Osteocyte (in vitro differentiated cells): ENCODE data around the gene UBL7. TPM values are rescaled to one million over a fixed set of nuclear protein-coding genes. Genes with fewer than 3 reads are reported as not detected.
A peak's percentile ranks its signal among the peaks of the same experiment; 100 is the strongest.

Experiments
- DNase-seq: peaks from one replicate; pipeline ENCODE4 v3.0.0; 2021; ENCODE audit warnings: mixed read lengths; ENCODE audit not compliant: unreplicated experiment; ENCODE audit errors: extremely low spot score
- H3K27ac Mint-ChIP-seq: one replicate; pipeline ENCODE4 v1.8.0; 2021; ENCODE audit warnings: mild to moderate bottlenecking, mixed read lengths; ENCODE audit not compliant: unreplicated experiment
- H3K27me3 Mint-ChIP-seq: one replicate; pipeline ENCODE4 v1.8.0; 2021; ENCODE audit warnings: mixed read lengths; ENCODE audit not compliant: unreplicated experiment
- H3K36me3 Mint-ChIP-seq: one replicate; pipeline ENCODE4 v1.8.0; 2021; ENCODE audit warnings: mixed read lengths; ENCODE audit not compliant: unreplicated experiment
- H3K4me1 Mint-ChIP-seq: one replicate; pipeline ENCODE4 v1.8.0; 2021; ENCODE audit warnings: mixed read lengths; ENCODE audit not compliant: unreplicated experiment
- H3K4me3 Mint-ChIP-seq: one replicate; pipeline ENCODE4 v1.8.0; 2021; ENCODE audit warnings: mild to moderate bottlenecking, moderate library complexity, mixed read lengths; ENCODE audit not compliant: unreplicated experiment
- H3K9me3 Mint-ChIP-seq: one replicate; pipeline ENCODE4 v1.8.0; 2021; ENCODE audit warnings: mixed read lengths; ENCODE audit not compliant: unreplicated experiment
- long read RNA-seq: library from polyadenylated mRNA; unstranded; transcript quantifications from one replicate; pipeline ENCODE4 v2.0.0, GENCODE V29; 2021
- total RNA-seq: library from RNA; stranded (reverse); gene quantifications from 2 replicates; pipeline ENCODE4 v1.2.1, GENCODE V29; 2021
- TF ChIP-seq, protein P1 (sequence below): fragments of 200-600 bp; sonication (generic); IDR thresholded peaks from 2 replicates; pipeline ENCODE4 v1.5.0; 2021; ENCODE audit warnings: antibody characterized with exemption, mild to moderate bottlenecking, moderate library complexity

The UBL7 gene, protein sequence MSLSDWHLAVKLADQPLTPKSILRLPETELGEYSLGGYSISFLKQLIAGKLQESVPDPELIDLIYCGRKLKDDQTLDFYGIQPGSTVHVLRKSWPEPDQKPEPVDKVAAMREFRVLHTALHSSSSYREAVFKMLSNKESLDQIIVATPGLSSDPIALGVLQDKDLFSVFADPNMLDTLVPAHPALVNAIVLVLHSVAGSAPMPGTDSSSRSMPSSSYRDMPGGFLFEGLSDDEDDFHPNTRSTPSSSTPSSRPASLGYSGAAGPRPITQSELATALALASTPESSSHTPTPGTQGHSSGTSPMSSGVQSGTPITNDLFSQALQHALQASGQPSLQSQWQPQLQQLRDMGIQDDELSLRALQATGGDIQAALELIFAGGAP
- total RNA-seq = 49.6 and 59.5 TPM in 2 replicates
- long read RNA-seq, transcript UBL7-201 (11 exons, 1,360 nt) = minor isoform, 46 of 137 reads
- long read RNA-seq, transcript UBL7-202 (11 exons, 1,427 nt) = major isoform, 48 of 137 reads
- long read RNA-seq, transcript UBL7-209 (11 exons, 1,720 nt) = minor isoform, 5 of 137 reads
- long read RNA-seq, partial matches to known transcripts = 9 of 137 reads
- long read RNA-seq, other reads (novel, unspliced or antisense) = 28 of 137 reads

DNA sequence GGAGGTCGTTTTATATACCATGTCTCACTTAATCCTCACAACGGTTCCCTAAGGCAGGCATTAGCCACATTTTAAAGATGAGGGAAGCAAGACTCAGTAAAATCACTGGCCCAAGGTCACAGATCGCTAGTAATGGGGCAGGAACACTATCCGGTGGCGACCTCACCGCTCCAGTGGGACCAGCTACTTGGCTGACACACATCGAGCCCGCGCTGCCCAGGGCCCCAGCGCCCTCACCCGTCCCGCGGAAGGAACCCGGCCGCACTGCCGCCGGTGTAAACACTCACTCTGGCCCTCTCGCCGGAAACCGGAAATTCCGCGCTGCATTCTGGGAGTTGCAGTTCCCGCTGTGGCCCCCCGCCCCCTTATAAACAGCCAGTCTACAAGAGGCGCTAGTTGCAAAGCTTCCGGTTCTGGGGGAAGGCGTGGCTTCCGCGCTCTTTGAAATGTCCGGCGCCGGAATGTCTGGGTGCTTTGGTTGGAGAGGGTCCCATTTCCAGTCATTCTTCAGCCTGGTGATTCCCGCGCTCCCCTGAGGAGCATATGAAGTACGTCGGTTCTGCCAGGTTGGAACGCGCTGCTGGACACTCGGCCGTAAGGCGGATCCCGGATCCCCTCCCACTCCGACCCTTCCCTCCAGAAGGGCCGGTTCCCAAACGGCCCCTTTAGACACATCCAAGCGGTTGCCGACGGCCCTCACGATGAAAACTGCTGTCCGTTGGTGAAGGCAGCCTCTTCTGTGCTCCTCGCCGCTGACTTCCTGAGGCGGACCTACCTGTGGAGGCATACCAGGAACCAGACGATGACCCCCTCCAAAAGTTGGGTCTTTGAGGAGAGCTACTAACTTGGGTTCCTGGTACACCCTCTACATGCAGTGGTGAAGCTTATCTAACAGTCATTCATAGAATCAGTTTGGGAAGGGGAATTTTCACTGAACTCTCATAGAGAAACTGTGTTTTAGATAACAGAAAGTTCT is at the start of gene UBL7:
Gene UBL7, minus strand, starts transcription at position 290 of the 976 bp plus-strand sequence. CDS start 2,293 bp downstream, outside the sequence.
- Mint-ChIP-seq H3K4me1 (peaks cover 19% of the 10 kb centered on the region), H3K27me3 (no peaks in the 10 kb centered on the region), H3K36me3 (peaks cover 15% of the 10 kb centered on the region), H3K27ac (peak within 1 kb of the TSS; percentile 84), H3K9me3 (peaks cover 6% of the 10 kb centered on the region), H3K4me3 (peak within 1 kb of the TSS; percentile 92)
- TF ChIP-seq, protein P1, sequence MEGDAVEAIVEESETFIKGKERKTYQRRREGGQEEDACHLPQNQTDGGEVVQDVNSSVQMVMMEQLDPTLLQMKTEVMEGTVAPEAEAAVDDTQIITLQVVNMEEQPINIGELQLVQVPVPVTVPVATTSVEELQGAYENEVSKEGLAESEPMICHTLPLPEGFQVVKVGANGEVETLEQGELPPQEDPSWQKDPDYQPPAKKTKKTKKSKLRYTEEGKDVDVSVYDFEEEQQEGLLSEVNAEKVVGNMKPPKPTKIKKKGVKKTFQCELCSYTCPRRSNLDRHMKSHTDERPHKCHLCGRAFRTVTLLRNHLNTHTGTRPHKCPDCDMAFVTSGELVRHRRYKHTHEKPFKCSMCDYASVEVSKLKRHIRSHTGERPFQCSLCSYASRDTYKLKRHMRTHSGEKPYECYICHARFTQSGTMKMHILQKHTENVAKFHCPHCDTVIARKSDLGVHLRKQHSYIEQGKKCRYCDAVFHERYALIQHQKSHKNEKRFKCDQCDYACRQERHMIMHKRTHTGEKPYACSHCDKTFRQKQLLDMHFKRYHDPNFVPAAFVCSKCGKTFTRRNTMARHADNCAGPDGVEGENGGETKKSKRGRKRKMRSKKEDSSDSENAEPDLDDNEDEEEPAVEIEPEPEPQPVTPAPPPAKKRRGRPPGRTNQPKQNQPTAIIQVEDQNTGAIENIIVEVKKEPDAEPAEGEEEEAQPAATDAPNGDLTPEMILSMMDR = peak; percentile 32
- peak; percentile 98 for DNase-seq

DNA sequence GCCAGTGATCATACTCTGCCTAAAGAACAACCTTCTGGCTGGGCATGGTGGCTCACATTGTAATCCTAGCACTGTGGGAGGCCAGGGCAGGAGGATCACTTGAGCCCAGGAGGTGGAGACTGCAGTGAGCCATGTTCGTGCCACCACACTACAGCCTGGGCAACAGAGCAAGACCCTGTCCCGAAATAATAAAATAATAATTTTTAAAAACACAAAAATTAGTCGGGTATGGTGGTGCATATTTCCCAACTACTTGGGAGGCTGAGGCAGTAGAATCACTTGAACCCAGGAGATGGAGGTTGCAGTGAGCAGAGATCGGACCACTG is 45.5 kb upstream of the UBL7 start:
- Mint-ChIP-seq H3K27me3 (no peaks in the 10 kb centered on the region), H3K36me3 (no peaks in the 10 kb centered on the region)

DNA sequence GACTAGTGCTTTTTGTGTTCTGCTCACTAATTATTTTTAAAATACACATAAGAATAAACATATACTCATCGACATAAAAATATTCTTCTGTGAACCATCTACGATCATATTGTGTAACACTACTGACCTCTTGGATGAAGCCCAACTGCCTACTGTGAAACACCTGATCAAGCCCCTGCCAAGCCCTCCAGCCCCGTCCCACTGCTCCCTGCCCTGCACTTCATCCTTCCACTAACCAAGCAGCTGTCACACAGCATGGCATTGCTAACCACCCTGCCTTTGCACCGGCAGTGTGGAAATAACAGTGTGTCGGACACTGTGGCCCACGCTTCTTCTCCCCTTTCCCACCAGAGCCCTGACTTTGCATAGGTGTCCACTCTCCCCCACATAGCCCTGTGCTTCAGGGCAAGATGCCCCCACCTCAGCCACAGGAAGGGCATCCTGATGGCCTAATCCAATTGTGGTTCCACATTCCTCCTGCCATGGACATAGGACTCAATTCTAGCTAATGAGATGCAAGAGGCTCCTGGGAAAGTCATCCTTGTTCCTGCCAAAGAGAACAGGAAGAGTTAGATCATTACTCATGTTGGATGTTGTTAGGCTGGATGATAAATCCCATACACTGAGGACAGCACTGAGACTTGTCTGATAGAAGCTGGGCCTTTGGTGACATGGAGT is 45.0 kb upstream of the UBL7 start:
- TF ChIP-seq, protein P1 = no peak
- H3K4me3 Mint-ChIP-seq = no peak overlapping the region
- H3K9me3 Mint-ChIP-seq = no peaks in the 10 kb centered on the region
- H3K4me1 Mint-ChIP-seq = no peaks in the 10 kb centered on the region
- no peaks in the 10 kb centered on the region for H3K36me3 Mint-ChIP-seq
- no peak overlapping the region for H3K27ac Mint-ChIP-seq
- no peaks in the 10 kb centered on the region for H3K27me3 Mint-ChIP-seq
- DNase-seq = no peak

More for the DNA sequence above, 45.5 kb upstream of the UBL7 start:
- Mint-ChIP-seq H3K4me1 (no peaks in the 10 kb centered on the region), H3K27ac (no peak overlapping the region), H3K9me3 (no peaks in the 10 kb centered on the region), H3K4me3 (no peak overlapping the region)
- TF ChIP-seq, protein P1 = no peak
- no peak for DNase-seq

DNA sequence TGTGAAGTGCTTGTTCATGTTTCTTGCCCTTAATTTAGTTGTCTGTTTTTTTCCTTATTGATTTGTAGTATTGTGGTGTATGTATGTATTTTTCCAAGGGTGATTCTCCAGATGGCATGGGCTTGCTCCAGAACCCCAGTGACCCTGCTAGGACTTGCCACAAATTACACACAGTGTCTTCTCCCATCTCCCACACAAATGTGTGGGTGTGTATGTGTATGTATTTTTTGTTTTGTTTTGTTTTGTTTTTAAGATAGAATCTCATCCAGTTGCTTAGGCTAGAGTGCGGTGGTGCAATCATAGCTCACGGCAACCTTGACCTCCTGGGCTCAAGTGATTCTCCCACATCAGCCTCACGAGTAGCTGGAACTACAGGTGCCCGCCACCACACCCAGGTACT is 43.9 kb upstream of the UBL7 start:
- no peak overlapping the region for H3K27ac Mint-ChIP-seq
- no peak for DNase-seq
- TF ChIP-seq, protein P1 = no peak
- H3K9me3 Mint-ChIP-seq = no peaks in the 10 kb centered on the region
- H3K36me3 Mint-ChIP-seq = no peaks in the 10 kb centered on the region
- H3K27me3 Mint-ChIP-seq = no peaks in the 10 kb centered on the region
- H3K4me3 Mint-ChIP-seq = no peak overlapping the region
- no peaks in the 10 kb centered on the region for H3K4me1 Mint-ChIP-seq
